Astrocyte of the cerebellum (primary cell): Measurements from ENCODE around the gene MYH10.

Experiments
- DNase-seq: peaks from one replicate; pipeline ENCODE4 v3.0.0-alpha.2; 2011; ENCODE audit warnings: low read depth
- H3K4me3 ChIP-seq: 2 replicates; pipeline ENCODE4 v1.5.1; 2011; ENCODE audit warnings: mild to moderate bottlenecking, low read depth, low read length, moderate library complexity
- in situ Hi-C: cut with HindIII; loops from 2 replicates; pipeline ENCODE4 v1.10.0; 2017; ENCODE audit warnings: low sequenced_read_pairs
- TF ChIP-seq, protein P1 (sequence below): IDR thresholded peaks from 2 replicates; pipeline ENCODE4 v1.5.1; 2012; ENCODE audit warnings: low read length, low read depth, moderate library complexity, mild to moderate bottlenecking; ENCODE audit errors: missing control alignments

The MYH10 gene

DNA sequence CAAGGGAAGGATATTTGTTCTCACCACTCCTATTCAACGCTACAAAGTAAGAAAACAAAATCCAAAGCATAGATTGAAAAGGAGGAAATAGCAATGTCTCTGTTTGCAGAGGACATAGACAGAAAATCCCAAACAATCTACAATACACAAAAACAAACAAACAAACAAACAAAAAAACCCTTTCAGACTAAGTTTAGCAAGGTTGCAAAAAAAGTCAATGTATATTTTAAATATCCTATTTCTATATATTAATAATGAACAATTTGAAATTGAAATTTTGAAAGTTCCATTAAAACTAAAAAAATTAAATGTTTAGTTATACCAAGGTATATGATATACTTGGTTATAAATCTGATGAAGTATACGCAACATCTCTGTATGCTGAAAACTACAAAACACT lies 37.2 kb downstream of the MYH10 start:
- no peak for DNase-seq
- in situ Hi-C loops: no loop called here
- no peak overlapping the region for H3K4me3 ChIP-seq
- TF ChIP-seq, protein P1, sequence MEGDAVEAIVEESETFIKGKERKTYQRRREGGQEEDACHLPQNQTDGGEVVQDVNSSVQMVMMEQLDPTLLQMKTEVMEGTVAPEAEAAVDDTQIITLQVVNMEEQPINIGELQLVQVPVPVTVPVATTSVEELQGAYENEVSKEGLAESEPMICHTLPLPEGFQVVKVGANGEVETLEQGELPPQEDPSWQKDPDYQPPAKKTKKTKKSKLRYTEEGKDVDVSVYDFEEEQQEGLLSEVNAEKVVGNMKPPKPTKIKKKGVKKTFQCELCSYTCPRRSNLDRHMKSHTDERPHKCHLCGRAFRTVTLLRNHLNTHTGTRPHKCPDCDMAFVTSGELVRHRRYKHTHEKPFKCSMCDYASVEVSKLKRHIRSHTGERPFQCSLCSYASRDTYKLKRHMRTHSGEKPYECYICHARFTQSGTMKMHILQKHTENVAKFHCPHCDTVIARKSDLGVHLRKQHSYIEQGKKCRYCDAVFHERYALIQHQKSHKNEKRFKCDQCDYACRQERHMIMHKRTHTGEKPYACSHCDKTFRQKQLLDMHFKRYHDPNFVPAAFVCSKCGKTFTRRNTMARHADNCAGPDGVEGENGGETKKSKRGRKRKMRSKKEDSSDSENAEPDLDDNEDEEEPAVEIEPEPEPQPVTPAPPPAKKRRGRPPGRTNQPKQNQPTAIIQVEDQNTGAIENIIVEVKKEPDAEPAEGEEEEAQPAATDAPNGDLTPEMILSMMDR: no peak

DNA sequence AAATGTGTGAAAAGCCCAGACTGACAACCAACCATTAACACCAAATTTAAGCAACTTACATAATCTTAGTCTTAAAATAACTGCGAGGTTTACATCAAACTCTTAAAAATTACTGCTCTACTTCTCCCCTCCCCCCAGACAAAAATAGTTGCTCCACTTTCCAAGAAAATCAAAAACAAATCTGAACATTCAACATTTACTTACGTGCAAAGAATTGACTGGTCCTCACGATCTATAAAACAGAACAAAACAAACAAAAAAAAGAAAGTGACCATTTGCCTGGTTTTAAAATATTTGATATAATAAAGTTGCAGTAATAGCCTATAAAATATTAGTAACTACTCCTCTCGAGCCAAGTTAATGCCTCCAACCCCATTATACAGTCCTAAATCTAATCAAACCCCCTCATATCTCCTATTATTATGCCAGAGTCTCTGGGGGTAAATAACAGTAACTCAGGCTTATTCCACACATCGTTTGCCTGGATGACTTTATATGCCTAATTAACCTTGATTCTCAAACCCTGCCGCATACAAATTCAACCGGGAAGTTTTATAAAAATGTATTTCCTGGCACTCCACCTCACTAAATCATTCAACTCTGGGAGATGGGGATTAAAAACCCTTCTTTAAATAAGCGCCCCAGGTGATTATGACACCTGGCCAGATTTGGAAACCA lies 41.5 kb downstream of the MYH10 start:
- DNase-seq: no peak
- in situ Hi-C loops: no loop called here
- TF ChIP-seq, protein P1: no peak
- no peak overlapping the region for H3K4me3 ChIP-seq

DNA sequence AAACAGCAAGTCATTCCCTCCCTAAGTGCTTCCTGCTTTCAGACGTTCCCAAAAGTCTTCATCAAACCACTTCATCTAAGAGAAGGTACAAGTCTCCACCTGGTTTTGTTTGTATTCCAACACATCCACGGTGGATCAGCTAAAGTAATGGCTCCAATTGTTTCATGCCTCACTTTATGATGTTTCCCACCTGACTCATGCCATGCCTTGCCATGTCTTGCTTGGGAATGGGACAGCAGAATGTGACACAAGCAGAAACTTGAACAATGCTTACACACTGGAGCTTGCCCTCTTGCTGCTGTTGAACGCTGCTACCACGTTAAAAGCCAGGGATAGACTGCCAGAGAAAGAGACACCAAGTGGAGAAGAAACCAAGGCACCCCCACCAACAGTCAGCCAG lies 43.8 kb downstream of the MYH10 start:
- no peak overlapping the region for H3K4me3 ChIP-seq
- in situ Hi-C loops: no loop called here
- no peak for DNase-seq
- TF ChIP-seq, protein P1: no peak

DNA sequence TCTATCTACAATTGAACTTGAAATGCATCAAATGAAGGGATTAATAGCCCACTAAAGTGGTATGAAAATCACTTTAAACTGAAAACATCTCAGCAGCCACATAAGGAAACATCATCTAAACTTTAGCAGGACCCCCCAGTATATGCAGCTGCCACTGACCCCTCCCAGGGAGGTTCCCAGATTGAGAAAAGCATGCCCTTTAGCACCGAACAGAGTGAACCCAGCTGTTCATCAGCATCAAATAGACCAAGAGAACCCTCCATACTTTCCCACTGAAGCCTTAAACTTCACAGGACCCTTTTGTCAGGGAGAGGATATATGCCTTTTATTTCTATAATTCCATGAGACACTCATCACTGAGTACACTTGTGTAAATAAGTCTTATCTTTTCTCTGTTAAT lies 44.6 kb downstream of the MYH10 start:
- H3K4me3 ChIP-seq: no peak overlapping the region
- in situ Hi-C loops: no loop called here
- DNase-seq: no peak
- TF ChIP-seq, protein P1: no peak

DNA sequence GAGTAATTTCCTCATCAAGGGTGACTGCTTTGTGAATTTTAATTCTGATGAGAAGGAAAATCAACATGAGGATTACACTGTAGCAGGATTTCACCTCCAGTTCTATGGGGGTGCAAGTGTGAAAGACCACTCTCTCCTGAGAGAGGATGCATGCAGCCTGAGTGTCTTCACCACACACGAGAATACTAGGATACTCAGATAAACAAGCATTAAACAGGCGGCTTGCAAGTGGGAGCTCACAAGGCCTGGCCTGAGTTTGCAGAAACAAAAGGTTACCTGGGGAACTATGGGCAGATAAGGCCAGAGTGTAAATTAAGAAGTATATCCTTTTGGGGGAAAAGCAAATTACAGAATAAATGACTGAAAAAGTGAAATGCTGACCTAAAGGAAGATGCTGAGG lies 46.6 kb downstream of the MYH10 start:
- TF ChIP-seq, protein P1: no peak
- H3K4me3 ChIP-seq: no peak overlapping the region
- no peak for DNase-seq
- in situ Hi-C loops: no loop called here

DNA sequence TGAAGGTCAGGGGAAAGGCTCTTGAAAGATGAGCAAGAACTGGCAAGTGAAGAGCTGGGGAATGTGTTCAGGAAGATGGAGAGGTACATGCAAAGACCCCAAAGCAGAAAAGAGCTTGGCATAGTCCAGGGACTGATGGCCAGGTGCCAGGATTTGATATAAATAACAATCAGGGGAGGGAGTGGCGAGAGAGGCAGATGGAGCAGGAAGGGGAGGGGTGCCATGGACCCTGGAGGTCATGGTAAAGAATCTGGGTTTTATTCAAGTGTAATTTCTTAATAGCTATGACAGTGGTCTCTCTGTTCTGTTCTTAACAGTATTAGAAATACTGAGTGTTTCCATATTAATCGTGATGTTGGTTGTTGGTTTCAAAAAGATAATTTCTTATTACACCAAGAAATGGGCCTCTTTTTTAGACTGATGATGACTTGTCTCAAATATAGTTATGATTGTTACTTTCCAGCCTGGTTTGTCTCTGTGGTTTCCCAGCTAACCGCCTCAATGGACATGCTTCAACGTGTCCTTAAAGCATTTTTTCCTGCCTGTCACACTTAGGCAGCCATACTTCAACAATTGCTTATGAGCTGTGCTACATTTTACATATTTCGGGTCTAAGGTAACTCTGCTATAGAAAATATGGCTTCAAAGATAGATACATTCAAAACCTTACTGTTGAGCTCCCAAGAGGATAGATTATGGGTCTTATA lies 49.4 kb downstream of the MYH10 start:
- TF ChIP-seq, protein P1: no peak
- in situ Hi-C loops: no loop called here
- DNase-seq: no peak
- H3K4me3 ChIP-seq: no peak overlapping the region
